ENCODE measurements around the gene CFAP20DC.

GRCh38 chr3:58963928-58964503 lies 85.8 kb downstream of the CFAP20DC start:
- TF ChIP-seq MAX (IDR thresholded peaks at IDR 0.05) = no peak
- TF ChIP-seq, protein P1, sequence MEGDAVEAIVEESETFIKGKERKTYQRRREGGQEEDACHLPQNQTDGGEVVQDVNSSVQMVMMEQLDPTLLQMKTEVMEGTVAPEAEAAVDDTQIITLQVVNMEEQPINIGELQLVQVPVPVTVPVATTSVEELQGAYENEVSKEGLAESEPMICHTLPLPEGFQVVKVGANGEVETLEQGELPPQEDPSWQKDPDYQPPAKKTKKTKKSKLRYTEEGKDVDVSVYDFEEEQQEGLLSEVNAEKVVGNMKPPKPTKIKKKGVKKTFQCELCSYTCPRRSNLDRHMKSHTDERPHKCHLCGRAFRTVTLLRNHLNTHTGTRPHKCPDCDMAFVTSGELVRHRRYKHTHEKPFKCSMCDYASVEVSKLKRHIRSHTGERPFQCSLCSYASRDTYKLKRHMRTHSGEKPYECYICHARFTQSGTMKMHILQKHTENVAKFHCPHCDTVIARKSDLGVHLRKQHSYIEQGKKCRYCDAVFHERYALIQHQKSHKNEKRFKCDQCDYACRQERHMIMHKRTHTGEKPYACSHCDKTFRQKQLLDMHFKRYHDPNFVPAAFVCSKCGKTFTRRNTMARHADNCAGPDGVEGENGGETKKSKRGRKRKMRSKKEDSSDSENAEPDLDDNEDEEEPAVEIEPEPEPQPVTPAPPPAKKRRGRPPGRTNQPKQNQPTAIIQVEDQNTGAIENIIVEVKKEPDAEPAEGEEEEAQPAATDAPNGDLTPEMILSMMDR (IDR thresholded peaks at IDR 0.05; ENCODE audit: low read depth, low read length, missing input control) = no peak
- TF ChIP-seq, protein P2, sequence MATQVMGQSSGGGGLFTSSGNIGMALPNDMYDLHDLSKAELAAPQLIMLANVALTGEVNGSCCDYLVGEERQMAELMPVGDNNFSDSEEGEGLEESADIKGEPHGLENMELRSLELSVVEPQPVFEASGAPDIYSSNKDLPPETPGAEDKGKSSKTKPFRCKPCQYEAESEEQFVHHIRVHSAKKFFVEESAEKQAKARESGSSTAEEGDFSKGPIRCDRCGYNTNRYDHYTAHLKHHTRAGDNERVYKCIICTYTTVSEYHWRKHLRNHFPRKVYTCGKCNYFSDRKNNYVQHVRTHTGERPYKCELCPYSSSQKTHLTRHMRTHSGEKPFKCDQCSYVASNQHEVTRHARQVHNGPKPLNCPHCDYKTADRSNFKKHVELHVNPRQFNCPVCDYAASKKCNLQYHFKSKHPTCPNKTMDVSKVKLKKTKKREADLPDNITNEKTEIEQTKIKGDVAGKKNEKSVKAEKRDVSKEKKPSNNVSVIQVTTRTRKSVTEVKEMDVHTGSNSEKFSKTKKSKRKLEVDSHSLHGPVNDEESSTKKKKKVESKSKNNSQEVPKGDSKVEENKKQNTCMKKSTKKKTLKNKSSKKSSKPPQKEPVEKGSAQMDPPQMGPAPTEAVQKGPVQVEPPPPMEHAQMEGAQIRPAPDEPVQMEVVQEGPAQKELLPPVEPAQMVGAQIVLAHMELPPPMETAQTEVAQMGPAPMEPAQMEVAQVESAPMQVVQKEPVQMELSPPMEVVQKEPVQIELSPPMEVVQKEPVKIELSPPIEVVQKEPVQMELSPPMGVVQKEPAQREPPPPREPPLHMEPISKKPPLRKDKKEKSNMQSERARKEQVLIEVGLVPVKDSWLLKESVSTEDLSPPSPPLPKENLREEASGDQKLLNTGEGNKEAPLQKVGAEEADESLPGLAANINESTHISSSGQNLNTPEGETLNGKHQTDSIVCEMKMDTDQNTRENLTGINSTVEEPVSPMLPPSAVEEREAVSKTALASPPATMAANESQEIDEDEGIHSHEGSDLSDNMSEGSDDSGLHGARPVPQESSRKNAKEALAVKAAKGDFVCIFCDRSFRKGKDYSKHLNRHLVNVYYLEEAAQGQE (IDR thresholded peaks at IDR 0.05) = no peak
- no peak for TF ChIP-seq ATF3 (IDR thresholded peaks at IDR 0.05)
- TF ChIP-seq, protein P3, sequence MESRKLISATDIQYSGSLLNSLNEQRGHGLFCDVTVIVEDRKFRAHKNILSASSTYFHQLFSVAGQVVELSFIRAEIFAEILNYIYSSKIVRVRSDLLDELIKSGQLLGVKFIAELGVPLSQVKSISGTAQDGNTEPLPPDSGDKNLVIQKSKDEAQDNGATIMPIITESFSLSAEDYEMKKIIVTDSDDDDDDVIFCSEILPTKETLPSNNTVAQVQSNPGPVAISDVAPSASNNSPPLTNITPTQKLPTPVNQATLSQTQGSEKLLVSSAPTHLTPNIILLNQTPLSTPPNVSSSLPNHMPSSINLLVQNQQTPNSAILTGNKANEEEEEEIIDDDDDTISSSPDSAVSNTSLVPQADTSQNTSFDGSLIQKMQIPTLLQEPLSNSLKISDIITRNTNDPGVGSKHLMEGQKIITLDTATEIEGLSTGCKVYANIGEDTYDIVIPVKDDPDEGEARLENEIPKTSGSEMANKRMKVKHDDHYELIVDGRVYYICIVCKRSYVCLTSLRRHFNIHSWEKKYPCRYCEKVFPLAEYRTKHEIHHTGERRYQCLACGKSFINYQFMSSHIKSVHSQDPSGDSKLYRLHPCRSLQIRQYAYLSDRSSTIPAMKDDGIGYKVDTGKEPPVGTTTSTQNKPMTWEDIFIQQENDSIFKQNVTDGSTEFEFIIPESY (IDR thresholded peaks at IDR 0.05) = no peak
- TF ChIP-seq YY1 (IDR thresholded peaks at IDR 0.05) = no peak
- no peak for TF ChIP-seq SP1 (IDR thresholded peaks at IDR 0.05)
- TF ChIP-seq JUND (IDR thresholded peaks at IDR 0.05) = no peak
- TF ChIP-seq GABPA (IDR thresholded peaks at IDR 0.05 in 1 of 2, conservative IDR thresholded peaks at IDR 0.05 in 1 of 2) = no peak
- no peak for TF ChIP-seq FOXA1 (IDR thresholded peaks at IDR 0.05)
- TF ChIP-seq RXRA (IDR thresholded peaks at IDR 0.05) = no peak
- no peak for TF ChIP-seq RAD21 (IDR thresholded peaks at IDR 0.05)
- TF ChIP-seq HNF4A (conservative IDR thresholded peaks at IDR 0.05) = no peak
